GM21825 (cell line): ENCODE measurements around the gene CACNA1I.
"Not testable (repeated sequence)": the region's sequence is repeated elsewhere in the genome, so short reads cannot be mapped to it uniquely, and the experiment has no call there.

Source experiments
- ATAC-seq: cut with Tn5 transposase; IDR thresholded peaks from one replicate; pipeline ENCODE4 v1.9.1; 2021; ENCODE audit warnings: mild to moderate bottlenecking, moderate library complexity; ENCODE audit not compliant: unreplicated experiment

Gene CACNA1I

DNA sequence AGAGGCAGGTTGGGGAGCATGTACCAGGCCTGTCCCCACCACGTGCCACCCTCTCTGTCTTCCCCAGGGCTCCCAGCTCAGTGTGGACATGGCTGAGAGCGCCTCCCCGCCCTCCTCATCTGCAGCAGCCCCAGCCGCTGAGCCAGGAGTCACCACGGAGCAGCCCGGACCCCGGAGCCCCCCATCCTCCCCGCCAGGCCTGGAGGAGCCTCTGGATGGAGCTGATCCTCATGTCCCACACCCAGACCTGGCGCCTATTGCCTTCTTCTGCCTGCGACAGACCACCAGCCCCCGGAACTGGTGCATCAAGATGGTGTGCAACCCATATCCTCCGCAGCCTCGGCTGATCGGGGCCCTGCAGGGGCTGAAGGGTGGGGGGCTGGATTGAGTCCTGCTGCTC lies at the start of gene CACNA1I:
Gene CACNA1I, plus strand, starts transcription at position 89 of the 400 bp plus-strand sequence. Its CDS starts 0 bp downstream, at position 89.
- ATAC-seq: no peak

DNA sequence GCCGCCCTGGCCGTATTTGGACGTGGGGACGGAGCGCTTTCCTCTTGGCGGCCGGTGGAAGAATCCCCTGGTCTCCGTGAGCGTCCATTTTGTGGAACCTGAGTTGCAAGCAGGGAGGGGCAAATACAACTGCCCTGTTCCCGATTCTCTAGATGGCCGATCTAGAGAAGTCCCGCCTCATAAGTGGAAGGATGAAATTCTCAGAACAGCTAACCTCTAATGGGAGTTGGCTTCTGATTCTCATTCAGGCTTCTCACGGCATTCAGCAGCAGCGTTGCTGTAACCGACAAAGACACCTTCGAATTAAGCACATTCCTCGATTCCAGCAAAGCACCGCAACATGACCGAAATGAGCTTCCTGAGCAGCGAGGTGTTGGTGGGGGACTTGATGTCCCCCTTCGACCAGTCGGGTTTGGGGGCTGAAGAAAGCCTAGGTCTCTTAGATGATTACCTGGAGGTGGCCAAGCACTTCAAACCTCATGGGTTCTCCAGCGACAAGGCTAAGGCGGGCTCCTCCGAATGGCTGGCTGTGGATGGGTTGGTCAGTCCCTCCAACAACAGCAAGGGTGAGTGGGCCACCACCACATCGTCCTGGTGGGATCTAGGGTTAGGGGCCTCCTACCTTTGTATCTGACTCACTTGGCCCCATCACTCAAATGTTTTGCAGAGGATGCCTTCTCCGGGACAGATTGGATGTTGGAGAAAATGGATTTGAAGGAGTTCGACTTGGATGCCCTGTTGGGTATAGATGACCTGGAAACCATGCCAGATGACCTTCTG lies 49.3 kb upstream of the CACNA1I start:
- not testable (repeated sequence) for ATAC-seq

DNA sequence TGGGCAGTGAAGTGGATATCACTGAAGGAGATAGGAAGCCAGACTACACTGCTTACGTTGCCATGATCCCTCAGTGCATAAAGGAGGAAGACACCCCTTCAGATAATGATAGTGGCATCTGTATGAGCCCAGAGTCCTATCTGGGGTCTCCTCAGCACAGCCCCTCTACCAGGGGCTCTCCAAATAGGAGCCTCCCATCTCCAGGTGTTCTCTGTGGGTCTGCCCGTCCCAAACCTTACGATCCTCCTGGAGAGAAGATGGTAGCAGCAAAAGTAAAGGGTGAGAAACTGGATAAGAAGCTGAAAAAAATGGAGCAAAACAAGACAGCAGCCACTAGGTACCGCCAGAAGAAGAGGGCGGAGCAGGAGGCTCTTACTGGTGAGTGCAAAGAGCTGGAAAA lies 48.5 kb upstream of the CACNA1I start:
- ATAC-seq: not testable (repeated sequence)

DNA sequence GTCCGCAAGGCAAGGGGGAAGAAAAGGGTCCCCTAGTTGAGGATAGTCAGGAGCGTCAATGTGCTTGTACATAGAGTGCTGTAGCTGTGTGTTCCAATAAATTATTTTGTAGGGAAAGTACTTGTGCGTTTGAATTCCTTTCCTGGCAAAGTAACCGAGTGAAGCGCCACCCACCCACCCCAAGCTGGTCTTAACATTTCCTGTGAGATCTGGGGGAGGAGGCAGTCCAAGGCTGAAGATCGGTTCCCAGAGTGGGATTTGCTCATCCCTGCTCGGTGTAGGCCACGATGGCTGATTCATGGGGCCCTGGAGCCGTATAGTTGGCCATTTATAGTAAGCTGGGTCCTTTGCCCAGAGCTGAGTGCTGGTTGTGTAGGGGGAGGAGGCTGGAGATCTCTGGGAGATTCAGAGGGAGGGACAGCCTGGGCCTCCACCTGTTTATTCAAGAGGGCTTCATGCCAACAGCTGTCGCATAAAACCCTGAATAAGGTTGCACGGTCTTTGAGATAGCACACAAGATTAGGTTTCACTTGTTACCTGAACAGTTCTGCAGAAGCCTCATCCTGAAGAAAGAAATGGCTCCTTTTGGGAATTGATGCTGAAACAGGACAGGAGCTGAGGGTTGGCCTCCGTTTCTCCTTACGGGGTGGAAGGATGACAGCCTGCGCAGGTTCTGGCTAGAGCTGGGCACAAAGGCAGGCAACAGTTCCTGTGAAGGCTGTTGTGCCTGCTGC lies 47.8 kb upstream of the CACNA1I start:
- no peak for ATAC-seq

DNA sequence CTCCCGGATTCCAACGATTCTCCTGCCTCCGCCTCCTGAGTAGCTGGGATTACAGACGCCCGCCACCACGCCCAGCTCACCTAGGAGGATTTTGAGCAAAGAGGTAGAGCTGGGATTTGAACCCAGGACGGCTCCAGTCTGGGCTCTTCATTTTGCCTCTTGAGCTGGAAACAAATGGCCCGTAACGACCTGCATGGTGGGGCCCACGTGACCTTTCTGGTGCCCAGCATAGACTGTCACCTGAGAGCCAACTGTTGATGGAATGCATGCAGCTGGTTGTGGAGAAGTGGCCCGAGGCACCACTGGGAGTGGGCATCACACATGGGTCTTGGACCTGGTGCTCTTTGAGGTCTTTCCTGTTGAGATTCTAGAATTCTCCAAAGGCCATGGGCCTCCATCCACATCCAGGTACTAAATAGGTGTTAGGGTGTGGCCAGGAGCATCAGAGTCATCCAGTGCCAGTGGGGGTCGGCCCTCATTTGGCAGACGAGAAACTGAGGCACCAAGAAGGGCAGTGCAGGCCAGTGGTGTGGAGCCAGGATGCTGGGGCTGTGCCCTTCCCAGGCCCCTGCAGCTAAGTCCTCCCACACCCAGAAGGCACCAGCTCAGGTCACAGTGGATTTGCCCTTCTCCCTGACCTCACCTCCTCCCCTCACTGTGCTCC lies 46.3 kb upstream of the CACNA1I start:
- ATAC-seq: no peak

DNA sequence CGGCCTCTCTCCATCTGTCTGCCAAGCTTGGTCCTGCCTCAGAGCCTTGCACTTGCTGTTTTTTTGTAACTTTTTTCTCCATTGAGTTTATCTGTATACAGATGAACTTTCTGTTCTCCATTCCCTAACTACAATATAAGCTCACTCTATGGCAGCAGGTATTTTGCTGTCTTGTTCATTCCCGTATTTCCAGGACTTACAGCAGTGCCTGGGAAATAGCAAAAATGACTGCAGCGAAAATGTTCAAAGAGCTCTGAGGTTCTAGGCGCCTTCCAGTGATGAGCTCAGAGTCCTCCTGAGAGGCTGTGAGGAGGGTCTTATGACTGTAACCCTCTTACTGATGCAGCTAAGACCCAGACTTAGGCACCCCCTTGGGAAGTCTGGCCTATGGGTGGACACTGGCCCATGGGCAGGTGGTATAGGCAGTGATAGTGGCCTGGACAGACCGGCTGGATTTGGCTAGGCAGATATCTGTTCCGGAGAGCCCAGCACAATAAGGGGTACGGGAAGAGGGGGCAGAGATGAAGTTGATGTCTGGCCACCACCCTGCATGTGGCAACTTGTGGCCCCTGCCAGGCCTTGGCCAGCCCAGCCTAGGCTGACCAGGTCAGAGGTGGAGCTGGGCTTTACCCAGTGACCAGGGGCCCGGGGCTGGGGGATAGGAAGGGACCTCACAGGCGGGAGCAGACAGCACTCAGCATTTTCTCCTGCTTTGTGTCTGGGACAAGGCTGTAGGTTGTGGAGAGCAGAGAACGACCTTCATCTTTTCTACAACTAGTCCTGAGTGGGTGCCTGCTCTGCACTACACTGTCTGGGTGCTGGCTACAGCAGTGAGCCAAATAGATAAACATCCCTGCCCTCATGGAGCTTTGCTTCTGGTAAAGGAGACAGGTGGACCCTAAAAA lies 45.5 kb upstream of the CACNA1I start:
- ATAC-seq: no peak

DNA sequence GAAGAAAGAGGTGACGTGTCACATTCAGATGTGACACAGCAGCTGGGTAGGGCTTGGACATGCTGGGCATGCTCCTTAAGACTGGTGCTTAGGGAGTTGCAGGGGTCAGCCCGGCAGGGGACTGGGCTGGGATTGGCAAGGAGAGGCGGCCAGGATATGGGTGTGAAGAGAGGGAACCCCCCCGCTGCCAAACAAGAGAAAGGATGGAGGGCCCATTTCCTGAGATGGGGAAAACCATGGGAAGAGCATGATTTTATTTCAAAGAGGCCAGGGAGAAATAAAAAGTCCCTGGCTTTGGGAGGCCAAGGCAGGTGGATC lies 44.9 kb upstream of the CACNA1I start:
- ATAC-seq: no peak

DNA sequence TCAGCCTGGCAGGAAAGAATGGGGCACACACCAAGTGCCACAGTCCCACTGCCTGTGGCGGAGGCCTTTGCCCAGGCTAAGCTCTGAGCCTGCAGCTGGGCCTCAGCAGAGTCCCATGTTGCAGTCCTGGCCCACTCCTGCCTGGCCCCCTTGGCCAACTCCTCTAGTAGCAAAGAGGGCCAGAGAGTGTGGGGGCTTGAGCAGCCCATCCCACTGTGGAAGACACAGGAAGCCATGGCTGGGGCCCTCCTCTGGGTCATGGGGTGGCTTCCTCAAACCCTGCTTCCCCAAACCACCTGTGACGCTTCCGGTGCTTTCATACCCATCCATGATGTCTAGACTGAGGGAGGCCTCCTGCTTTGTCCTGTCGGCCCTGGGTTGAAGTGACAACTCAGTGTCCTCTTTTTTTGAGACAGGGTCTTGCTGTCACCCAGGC lies 43.8 kb upstream of the CACNA1I start:
- no peak for ATAC-seq

DNA sequence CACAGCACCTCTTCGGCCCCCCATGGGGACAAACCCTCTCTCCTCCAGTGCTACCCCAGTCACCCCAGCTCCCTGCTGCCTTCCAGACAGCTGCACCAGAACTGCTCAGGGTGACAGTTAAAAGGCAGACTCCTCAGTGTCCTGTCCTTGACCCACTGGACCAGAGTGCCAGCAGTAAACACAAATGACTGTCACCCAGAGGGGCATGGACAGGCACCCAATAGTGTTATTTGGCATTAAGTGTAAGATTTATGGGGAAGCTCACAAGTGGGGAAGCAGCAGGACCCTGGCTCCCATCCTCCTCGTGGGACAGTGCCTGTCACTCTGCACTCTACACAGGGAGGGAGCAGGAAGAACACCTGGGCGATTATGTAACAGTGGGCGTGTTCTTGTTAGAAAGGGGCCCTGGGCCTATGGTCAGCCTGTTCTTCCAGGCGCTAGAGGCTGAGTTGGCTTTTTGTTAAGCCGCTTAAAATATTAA lies 43.0 kb upstream of the CACNA1I start:
- ATAC-seq: no peak

DNA sequence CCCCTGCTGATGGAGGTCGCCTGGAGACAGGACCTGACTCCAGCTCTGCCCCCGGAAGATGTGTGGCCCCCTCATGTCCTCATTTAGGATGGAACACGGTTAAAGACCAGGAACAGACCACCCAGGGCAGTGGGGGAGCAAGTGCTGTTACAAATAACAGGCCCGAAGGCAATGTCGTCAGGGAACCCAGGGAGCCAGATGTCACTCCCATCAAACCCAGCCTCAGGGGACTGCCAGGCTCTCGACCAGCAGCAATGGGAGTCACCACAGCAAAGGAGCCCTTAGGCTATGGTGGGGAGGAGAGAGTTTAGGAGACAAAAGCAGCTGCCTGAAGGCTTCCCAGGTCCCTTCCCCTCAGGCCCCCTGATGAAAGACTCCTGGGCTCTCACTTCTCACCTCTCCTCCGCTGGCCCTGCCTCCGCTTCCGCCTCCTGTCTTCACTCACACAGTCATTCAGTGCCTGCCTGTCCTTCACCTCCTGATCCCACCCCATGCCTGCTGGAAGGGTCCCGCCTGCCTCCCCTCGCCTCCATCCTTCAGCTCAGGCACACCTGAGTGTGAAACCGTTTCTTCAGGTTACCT lies 42.4 kb upstream of the CACNA1I start:
- ATAC-seq: no peak

DNA sequence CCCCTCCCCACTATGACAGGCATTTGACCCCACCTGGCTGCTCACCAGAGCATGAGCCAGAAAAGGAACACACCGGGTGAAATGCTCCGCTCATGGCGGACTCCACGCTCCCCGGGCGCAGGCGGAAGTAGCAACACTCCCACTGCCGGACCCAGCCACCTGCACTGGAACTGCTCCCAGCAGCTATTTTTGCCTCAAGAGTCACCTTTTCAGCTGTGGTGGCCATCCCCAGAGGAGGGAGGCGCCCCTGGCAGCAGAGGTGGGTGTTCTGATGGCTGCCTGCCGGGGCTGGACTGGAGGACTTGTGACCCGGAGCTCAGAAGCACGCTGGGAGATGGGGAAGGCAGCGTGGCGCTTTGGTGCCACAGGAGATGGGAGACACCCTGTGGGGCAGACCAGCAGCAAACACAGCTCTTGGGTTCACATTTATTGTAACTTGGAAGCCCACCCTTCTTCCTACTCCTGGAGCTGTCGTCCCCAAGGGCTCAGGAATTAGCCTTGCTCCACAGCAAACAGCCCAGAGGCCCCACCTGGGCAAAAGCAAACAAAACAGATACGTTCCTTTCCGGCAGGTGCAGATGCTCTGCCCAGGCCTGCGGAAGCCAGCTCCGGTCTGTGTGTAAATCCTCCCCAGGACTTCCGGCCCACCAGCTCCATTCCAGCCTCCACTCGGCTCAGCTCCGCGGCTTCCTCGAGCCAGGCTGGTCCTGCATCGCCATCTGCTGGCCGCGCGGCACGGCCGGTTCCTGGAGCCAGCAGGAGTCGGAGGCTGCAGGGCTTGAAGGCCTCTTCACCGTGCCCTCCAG lies 41.7 kb upstream of the CACNA1I start:
- ATAC-seq: no peak

DNA sequence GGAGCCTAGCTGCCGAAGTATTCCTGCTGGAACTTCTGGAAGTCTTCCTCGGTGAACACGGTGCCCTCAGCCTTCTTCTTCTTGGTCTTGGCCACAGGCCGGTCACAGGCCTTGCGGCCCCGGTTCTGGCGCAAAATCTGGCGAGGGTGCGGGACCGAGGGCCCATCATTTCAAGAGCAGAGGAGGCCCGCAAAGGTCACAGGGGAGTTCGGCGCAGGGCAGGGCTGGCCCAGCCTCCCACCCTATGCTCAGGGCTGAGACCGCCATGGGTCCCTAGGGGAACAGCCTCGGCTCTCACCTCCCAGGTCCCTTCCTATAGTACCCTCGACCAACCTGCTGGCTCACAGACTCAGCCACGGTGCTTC lies 41.1 kb upstream of the CACNA1I start:
- ATAC-seq: no peak

DNA sequence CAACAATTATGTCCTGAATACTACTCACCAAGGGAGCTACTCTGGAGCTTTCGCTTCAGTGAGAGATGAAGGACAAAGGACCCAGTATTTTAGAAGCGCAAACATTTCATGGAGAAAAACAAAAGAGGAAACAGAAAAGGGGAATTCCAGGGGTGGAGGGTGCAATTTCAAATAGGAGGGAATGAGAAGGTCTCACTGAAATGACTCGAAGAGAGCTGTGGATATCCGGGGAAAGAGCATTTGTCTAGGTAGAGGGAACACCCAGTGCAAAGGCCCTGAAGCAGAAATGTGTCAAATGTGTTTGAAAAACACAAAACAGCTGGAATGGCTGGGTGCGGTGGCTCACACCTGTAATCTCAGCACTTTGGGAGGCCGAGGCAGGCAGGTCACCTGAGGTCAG lies 40.4 kb upstream of the CACNA1I start:
- no peak for ATAC-seq

DNA sequence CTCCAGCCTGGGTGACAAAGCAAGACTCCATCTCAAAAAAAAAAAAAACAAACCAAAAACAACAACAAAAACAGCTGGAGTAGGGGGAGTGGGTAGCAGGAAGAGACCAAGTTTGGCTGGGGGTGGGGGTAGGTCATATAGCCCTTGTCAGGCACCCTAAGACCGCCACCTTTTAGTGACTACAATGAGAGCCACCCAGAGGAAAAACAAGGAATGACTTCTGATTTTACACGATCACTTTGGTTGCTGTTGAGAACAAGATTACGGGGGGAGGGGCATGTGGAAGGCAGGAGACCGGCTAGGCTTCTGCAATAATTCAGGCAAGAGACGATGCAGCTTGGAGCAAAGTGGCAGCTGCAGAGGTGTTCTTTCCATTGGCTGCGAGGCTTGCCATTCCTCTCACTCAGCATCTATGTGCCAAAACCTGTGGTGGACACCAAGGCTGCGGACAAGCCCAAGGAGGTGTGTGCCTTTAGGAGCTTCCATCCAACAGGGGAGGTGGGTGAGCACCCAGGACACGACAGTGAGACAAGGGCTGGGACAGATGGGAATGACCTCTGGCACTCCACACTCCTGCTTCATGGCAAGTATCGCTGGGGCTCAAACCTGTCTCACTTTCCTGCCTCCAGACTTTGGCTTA lies 39.7 kb upstream of the CACNA1I start:
- no peak for ATAC-seq

DNA sequence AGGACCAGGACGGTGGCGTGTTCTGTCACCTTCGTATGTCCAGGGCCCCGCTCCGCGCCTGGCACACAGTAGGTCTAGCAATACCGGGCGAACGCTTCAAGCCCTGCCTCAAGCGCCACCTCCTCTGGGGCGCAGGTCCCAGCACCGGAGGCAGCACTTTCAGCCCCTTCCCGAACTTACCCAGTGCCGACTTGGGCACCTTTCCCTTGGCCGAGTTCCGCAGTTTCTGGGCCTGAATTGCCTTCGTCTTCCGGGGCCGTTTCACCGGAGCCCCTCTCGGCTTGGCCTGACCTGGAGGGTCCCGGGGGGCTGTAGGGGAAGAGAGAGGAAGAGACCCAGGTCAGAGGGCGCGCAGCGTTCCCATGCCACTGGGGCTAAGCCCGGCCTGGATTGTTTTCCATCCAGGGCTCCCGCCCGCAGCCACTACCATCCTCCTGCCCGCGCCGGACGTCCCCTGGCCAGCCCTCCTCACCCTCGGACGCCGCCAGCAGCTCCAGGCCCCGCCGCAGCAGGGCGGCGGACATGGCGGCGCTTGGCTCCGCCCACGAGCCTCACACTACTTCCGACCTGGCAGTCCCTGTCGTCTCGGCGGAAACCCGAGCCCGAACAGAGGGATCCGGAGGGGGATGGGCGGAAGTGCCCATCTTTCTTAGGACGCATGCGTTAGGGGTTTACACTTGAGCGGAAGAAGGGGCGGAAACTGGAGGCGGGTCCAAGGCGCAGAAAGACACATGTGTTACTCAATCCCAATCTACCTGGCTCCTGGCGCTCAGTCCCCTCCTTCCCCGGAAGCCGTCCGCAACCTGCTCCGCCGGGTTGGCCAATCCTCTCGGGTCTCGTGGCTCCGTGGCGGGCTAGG lies 38.1 kb upstream of the CACNA1I start, which contains the start of gene RPS19BP1:
Gene RPS19BP1, minus strand, starts transcription at position 534 of the 859 bp plus-strand sequence. Its CDS starts 10 bp downstream, at position 524.
- ATAC-seq: peak; percentile 58

DNA sequence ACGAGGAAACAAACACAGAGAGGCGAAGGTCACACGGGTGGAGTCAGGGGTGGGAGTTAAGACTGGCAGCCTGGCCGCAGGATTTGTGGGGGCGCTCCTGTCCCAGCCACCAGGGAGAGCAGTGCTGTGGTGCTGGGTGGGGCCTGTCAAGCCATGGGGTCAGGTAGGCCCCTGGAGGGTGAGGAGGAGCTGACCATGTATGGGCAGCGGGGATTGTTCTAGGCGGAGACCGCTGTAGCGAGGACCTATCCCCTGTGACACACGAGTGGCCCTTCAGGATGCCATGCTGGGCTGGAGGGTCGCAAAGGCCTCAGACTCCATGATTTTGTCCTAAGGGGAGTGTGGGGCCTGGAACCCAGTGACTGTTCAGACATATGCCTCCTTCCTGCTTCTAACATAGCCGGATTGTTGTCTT lies 36.5 kb upstream of the CACNA1I start:
- ATAC-seq: no peak

DNA sequence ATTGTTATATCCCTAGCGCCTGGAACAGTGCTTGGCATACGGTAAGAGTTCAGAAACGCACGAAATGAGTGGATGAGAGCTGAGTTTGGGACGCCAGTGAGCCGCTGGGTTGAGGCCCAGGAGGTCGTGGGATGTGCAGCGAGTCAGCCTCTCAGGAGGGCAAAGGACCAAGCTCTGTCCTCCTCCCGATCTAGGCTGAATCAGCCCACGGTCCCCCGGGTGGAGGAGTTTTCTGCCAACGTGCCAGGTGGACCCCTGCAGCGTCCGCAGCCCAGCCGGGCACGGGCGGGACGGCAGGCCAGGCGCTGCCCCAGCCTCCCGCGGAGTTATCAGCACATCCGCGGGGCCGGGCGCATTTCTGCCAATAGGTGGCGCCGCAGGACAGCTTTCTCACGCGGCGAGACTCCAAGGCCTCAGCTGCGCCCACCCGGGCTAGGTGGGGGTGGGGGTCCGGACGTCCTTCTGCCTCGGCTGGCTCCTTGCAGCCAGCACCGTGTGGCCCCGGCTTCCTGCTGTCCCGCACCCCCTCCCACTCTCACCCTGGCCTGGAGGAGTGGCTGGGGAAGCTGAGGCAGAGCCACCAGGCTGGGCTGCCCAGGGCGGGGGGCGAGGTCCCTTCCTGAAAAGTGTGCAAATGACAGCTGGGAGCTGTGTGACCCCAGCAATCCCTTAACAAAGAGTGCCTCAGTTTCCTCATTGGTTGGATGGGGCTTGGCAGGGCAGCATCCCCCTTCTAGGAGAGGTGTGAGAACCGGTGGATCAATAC lies 35.8 kb upstream of the CACNA1I start:
- ATAC-seq: no peak
